SK-N-SH (cell line): ENCODE measurements around the gene TEX22. TPM values are rescaled to one million over a fixed set of nuclear protein-coding genes. Genes with fewer than 3 reads are reported as not detected.

Source experiments
- CTCF ChIA-PET: fragments of 300-600, 350-600 bp; formaldehyde crosslinking; extraction: SDS; loops from one replicate; lab custom pipeline; 2021; lab: Yijun Ruan, JAX
- POLR2A ChIA-PET: fragments of 350-600 bp; sonication (Branson Sonifier 250); formaldehyde crosslinking; extraction: SDS; loops from one replicate; lab custom pipeline; 2020; ENCODE audit warnings: antibody characterized with exemption, inconsistent platforms; lab: Yijun Ruan, JAX
- DNase-seq: peaks from one replicate; pipeline ENCODE4 v3.0.0; 2012
- H2AFZ ChIP-seq: fragments of 200-600 bp; sonication (generic); 2 replicates; pipeline ENCODE4 v1.8.1; 2016; ENCODE audit warnings: antibody characterized with exemption, mild to moderate bottlenecking, low read depth
- H3F3A ChIP-seq: fragments of 200-600 bp; sonication (generic); replicated peaks from 2 replicates; pipeline ENCODE3; 2016; ENCODE audit warnings: antibody characterized with exemption, mild to moderate bottlenecking; ENCODE audit not compliant: insufficient read depth
- H3K27ac ChIP-seq, 2 experiments: fragments of 200-500 bp in 1 of 2; fragments of 200-600 bp in 1 of 2; sonication (Bioruptor generic) in 1 of 2; sonication (generic), shearing (Covaris generic) in 1 of 2; 2 replicates each; pipeline versions ENCODE4 v1.5.1 to v1.6.1; 2014 to 2016; ENCODE audit warnings: low read depth in 2 of 2, inconsistent platforms in 1 of 2, low read length in 1 of 2, mild to moderate bottlenecking in 1 of 2, mixed read lengths in 1 of 2
- H3K27me3 ChIP-seq: fragments of 200-600 bp; sonication (generic), shearing (Covaris generic); 2 replicates; pipeline ENCODE4 v1.6.1; 2016; ENCODE audit warnings: mixed run types; ENCODE audit not compliant: insufficient read depth
- H3K36me3 ChIP-seq, 2 experiments: fragments of 200-500 bp in 1 of 2; fragments of 200-600 bp in 1 of 2; sonication (Bioruptor generic) in 1 of 2; sonication (generic) in 1 of 2; replicated peaks in 1 of 2; 2 replicates each; pipeline versions ENCODE3 to v1.5.1; 2014 to 2016; ENCODE audit warnings: low read length in 1 of 2, mild to moderate bottlenecking in 1 of 2; ENCODE audit not compliant: insufficient read depth in 2 of 2, control insufficient read depth in 1 of 2
- H3K4me1 ChIP-seq, 2 experiments: fragments of 200-500 bp in 1 of 2; fragments of 200-600 bp in 1 of 2; sonication (Bioruptor generic) in 1 of 2; sonication (generic), shearing (Covaris generic) in 1 of 2; 2 replicates each; pipeline versions ENCODE4 v1.5.1 to v1.6.1; 2014 to 2016; ENCODE audit warnings: low read depth in 1 of 2, low read length in 1 of 2, mixed run types in 1 of 2; ENCODE audit not compliant: insufficient read depth in 2 of 2, control insufficient read depth in 1 of 2
- H3K4me2 ChIP-seq: fragments of 200-600 bp; sonication (generic), shearing (Covaris generic); 2 replicates; pipeline ENCODE4 v1.6.1; 2017; ENCODE audit warnings: mixed run types
- H3K4me3 ChIP-seq, 2 experiments: fragments of 200-500 bp in 1 of 2; fragments of 200-600 bp in 1 of 2; sonication (Bioruptor generic) in 1 of 2; sonication (generic), shearing (Covaris generic) in 1 of 2; 2 replicates each; pipeline versions ENCODE4 v1.5.1 to v1.8.1; 2014 to 2016; ENCODE audit warnings: low read depth in 2 of 2, inconsistent platforms in 1 of 2, low read length in 1 of 2, mild to moderate bottlenecking in 1 of 2, mixed read lengths in 1 of 2, moderate library complexity in 1 of 2
- H3K79me2 ChIP-seq: fragments of 200-600 bp; sonication (generic); 2 replicates; pipeline ENCODE4 v1.8.1; 2017; ENCODE audit warnings: mild to moderate bottlenecking; ENCODE audit not compliant: insufficient read depth
- H3K9ac ChIP-seq: fragments of 200-600 bp; sonication (generic); 2 replicates; pipeline ENCODE4 v1.6.1; 2017; ENCODE audit warnings: mixed run types
- H3K9me2 ChIP-seq: fragments of 200-600 bp; sonication (generic); 2 replicates; pipeline ENCODE4 v1.6.1; 2017; ENCODE audit warnings: mixed run types
- H3K9me3 ChIP-seq: fragments of 200-600 bp; sonication (generic); 2 replicates; pipeline ENCODE4 v1.6.1; 2017; ENCODE audit warnings: mixed run types, mild to moderate bottlenecking, moderate library complexity
- H4K20me1 ChIP-seq: fragments of 200-600 bp; sonication (generic); 2 replicates; pipeline ENCODE4 v1.6.1; 2017; ENCODE audit warnings: mild to moderate bottlenecking, mixed run types; ENCODE audit not compliant: insufficient read depth
- EZH2phosphoT487 ChIP-seq: fragments of 200-600 bp; sonication (generic); IDR thresholded peaks from 2 replicates; pipeline ENCODE4 v1.6.1; 2017; ENCODE audit warnings: low read depth, mixed run types, mild to moderate bottlenecking, antibody characterized with exemption, moderate library complexity, borderline replicate concordance
- JUND ChIP-seq: IDR thresholded peaks from 2 replicates; pipeline ENCODE4 v1.4.0; 2012
- MEF2A ChIP-seq: IDR thresholded peaks from 2 replicates; pipeline ENCODE4 v1.4.0; 2012; ENCODE audit warnings: low read depth, borderline replicate concordance
- MXI1 ChIP-seq: IDR thresholded peaks from 2 replicates; pipeline ENCODE4 v1.6.1; 2012; ENCODE audit warnings: mild to moderate bottlenecking, low read depth, low read length, improper control_type of control experiment
- NFIC ChIP-seq: IDR thresholded peaks from 2 replicates; pipeline ENCODE4 v1.4.0; 2012; ENCODE audit warnings: borderline replicate concordance
- NRF1 ChIP-seq: IDR thresholded peaks from 2 replicates; pipeline ENCODE4 v1.6.1; 2012; ENCODE audit warnings: low read depth, mild to moderate bottlenecking, low read length
- RAD21 ChIP-seq: IDR thresholded peaks from 2 replicates; pipeline ENCODE4 v1.6.1; 2012; ENCODE audit warnings: mild to moderate bottlenecking, low read length
- RCOR1 ChIP-seq: fragments of 150-350 bp; IDR thresholded peaks from 2 replicates; pipeline ENCODE4 v1.6.1; 2017; ENCODE audit warnings: antibody characterized with exemption, low read length
- SIN3A ChIP-seq: IDR thresholded peaks from 2 replicates; pipeline ENCODE4 v1.6.1; 2012; ENCODE audit warnings: low read depth, mild to moderate bottlenecking, low read length, moderate library complexity, borderline replicate concordance
- SMC3 ChIP-seq: IDR thresholded peaks from 2 replicates; pipeline ENCODE4 v1.6.1; 2012; ENCODE audit warnings: low read depth, low read length, improper control_type of control experiment
- TAF1 ChIP-seq: IDR thresholded peaks from 2 replicates; pipeline ENCODE4 v1.6.1; 2012; ENCODE audit warnings: low read depth, mild to moderate bottlenecking, low read length, moderate library complexity, borderline replicate concordance
- YY1 ChIP-seq: IDR thresholded peaks from 2 replicates; pipeline ENCODE4 v1.4.0; 2012; ENCODE audit warnings: low read depth, mild to moderate bottlenecking
- WGBS: methylation state at CpG from one replicate; pipeline ENCODE4 v1.1.6; 2017; ENCODE audit warnings: low lambda C conversion rate; 5-methylcytosine and 5-hydroxymethylcytosine counted together
- polyA plus RNA-seq, 3 experiments: library from polyadenylated mRNA; depleted of rRNA; stranded (reverse); fragments of >200 nt; gene quantifications; 2 replicates each; pipeline ENCODE4 v1.2.3, GENCODE V29; 2012
- TF ChIP-seq, protein P1 (sequence below): IDR thresholded peaks from 2 replicates; pipeline ENCODE4 v1.6.1; 2012; ENCODE audit warnings: mild to moderate bottlenecking, low read depth, low read length, moderate library complexity
- TF ChIP-seq, protein P2 (sequence below): fragments of 150-350 bp; IDR thresholded peaks from 2 replicates; pipeline ENCODE4 v1.6.1; 2017; ENCODE audit warnings: antibody characterized with exemption, low read length, low read depth, borderline replicate concordance
- TF ChIP-seq, protein P3 (sequence below): IDR thresholded peaks from 2 replicates; pipeline ENCODE4; 2012
- TF ChIP-seq, protein P4 (sequence below): IDR thresholded peaks from 2 replicates; pipeline ENCODE4 v1.4.0; 2012; ENCODE audit warnings: low read depth
- TF ChIP-seq, protein P5 (sequence below): fragments of 150-350 bp; IDR thresholded peaks from 2 replicates; pipeline ENCODE4 v1.6.1; 2016; ENCODE audit warnings: mild to moderate bottlenecking, low read depth, low read length

Gene TEX22
- polyA plus RNA-seq, 1 of the 3 experiments (the other 2 are of a cell fraction) = 0.26 TPM

DNA sequence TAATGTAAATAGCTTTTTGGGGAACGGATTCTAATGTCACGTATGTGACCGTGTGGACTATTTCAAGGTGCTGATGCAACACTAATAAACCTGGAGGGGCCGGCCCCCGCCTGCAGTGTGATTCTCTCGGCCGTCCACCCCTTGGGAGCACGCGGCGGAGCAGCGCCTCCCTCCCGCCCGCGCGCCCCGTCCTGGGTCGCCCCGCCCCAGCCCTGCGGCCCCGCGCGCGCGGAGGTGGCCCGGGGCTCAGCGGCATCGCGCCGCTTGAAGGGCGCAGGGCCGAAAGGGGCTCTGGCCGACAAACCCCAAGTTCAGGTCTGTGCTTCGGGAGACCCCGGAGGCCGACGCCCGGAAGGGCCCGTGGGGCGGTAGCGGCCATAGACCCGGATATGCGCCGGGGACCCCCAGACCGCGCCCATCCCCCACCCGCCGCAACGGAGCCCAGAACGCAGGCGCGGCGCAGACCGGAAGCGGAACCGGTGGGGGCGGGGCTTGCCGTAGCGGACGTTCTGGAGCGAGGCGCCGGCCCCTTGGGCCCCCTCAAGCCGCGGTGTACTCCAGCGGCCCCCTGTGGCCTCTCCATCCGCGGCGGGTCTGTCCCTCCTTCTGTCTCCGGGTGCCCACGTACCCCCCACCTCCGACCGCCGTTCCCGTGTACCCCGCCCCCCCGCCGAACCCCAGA lies at the start of gene TEX22 (continued):
- TF ChIP-seq, protein P1, sequence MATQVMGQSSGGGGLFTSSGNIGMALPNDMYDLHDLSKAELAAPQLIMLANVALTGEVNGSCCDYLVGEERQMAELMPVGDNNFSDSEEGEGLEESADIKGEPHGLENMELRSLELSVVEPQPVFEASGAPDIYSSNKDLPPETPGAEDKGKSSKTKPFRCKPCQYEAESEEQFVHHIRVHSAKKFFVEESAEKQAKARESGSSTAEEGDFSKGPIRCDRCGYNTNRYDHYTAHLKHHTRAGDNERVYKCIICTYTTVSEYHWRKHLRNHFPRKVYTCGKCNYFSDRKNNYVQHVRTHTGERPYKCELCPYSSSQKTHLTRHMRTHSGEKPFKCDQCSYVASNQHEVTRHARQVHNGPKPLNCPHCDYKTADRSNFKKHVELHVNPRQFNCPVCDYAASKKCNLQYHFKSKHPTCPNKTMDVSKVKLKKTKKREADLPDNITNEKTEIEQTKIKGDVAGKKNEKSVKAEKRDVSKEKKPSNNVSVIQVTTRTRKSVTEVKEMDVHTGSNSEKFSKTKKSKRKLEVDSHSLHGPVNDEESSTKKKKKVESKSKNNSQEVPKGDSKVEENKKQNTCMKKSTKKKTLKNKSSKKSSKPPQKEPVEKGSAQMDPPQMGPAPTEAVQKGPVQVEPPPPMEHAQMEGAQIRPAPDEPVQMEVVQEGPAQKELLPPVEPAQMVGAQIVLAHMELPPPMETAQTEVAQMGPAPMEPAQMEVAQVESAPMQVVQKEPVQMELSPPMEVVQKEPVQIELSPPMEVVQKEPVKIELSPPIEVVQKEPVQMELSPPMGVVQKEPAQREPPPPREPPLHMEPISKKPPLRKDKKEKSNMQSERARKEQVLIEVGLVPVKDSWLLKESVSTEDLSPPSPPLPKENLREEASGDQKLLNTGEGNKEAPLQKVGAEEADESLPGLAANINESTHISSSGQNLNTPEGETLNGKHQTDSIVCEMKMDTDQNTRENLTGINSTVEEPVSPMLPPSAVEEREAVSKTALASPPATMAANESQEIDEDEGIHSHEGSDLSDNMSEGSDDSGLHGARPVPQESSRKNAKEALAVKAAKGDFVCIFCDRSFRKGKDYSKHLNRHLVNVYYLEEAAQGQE = peak; percentile 49; the same call in 1 of the 2 replicates
- TF ChIP-seq, protein P2, sequence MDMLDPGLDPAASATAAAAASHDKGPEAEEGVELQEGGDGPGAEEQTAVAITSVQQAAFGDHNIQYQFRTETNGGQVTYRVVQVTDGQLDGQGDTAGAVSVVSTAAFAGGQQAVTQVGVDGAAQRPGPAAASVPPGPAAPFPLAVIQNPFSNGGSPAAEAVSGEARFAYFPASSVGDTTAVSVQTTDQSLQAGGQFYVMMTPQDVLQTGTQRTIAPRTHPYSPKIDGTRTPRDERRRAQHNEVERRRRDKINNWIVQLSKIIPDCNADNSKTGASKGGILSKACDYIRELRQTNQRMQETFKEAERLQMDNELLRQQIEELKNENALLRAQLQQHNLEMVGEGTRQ = no peak
- peak; percentile 79 for TF ChIP-seq NRF1
- TF ChIP-seq JUND = no peak
- no peak for TF ChIP-seq EZH2phosphoT487
- TF ChIP-seq SIN3A = no peak
- TF ChIP-seq NFIC = no peak
- TF ChIP-seq MXI1 = peak; percentile 26; the same call in 1 of the 2 replicates
- TF ChIP-seq YY1 = 0 out of 2 replicates have a peak, but pooled peaks have one; percentile 41
- TF ChIP-seq RAD21 = no peak
- no peak for TF ChIP-seq MEF2A

DNA sequence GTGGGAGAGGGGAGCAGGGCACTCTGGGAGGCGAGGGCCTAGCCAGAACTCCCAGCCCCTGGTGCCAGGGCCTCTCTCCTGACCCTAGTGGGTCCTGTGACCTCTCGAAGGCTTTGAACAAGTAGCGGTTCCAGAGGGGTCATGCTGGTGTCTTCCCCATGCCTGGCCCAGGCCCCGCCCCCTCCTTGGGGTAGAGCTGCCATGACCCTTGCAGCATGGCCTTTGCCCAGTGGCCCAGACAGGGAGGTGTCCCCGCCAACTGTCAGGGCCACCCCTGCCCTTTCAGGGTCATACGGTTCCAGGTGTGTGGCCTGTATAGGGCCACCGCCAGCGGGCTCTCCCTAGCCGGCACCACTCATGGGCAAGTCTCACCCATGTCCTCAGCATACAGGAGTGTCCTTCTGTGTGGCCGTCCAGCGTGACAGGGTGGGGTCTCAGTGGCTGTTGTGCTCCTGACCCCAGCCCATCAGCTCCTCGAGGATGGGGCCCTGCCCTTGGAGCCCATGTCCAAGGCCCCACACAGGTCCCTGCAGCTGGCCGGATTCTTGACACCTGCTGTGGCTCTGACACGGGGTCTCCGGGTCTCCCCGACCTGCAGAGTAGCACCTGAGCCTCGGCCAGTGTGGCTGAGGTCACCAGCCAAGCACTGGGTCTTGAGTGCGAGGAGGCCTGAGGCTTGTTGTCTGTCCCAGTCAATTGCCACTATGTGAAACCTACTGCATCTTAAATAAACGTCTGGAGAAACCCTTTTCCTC lies 49.2 kb upstream of the TEX22 start:
- H3K27ac ChIP-seq = no peak overlapping the region
- H3K4me1 ChIP-seq = peaks cover 0 to 9% of the 10 kb centered on the region in 2 experiments; a peak in 1 of 4 replicates
- no peaks in the 10 kb centered on the region for H3K9me2 ChIP-seq
- no peak overlapping the region for H3K4me2 ChIP-seq
- H3K4me3 ChIP-seq = no peak overlapping the region
- TF ChIP-seq, protein P3, sequence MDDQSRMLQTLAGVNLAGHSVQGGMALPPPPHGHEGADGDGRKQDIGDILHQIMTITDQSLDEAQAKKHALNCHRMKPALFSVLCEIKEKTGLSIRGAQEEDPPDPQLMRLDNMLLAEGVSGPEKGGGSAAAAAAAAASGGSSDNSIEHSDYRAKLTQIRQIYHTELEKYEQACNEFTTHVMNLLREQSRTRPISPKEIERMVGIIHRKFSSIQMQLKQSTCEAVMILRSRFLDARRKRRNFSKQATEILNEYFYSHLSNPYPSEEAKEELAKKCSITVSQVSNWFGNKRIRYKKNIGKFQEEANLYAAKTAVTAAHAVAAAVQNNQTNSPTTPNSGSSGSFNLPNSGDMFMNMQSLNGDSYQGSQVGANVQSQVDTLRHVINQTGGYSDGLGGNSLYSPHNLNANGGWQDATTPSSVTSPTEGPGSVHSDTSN = no peak
- TF ChIP-seq, protein P4, sequence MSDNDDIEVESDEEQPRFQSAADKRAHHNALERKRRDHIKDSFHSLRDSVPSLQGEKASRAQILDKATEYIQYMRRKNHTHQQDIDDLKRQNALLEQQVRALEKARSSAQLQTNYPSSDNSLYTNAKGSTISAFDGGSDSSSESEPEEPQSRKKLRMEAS = no peak
- TF ChIP-seq RCOR1 (no peak), JUND (no peak), TAF1 (no peak), SMC3 (no peak), NRF1 (no peak), EZH2phosphoT487 (no peak), RAD21 (no peak)
- TF ChIP-seq, protein P2 = no peak
- TF ChIP-seq, protein P5, sequence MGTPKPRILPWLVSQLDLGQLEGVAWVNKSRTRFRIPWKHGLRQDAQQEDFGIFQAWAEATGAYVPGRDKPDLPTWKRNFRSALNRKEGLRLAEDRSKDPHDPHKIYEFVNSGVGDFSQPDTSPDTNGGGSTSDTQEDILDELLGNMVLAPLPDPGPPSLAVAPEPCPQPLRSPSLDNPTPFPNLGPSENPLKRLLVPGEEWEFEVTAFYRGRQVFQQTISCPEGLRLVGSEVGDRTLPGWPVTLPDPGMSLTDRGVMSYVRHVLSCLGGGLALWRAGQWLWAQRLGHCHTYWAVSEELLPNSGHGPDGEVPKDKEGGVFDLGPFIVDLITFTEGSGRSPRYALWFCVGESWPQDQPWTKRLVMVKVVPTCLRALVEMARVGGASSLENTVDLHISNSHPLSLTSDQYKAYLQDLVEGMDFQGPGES = no peak
- H3K9ac ChIP-seq = no peak overlapping the region
- H3F3A ChIP-seq = no peaks in the 10 kb centered on the region
- 96% methylated on average over 6 of the region's 19 CpGs for WGBS
- no peak overlapping the region for H2AFZ ChIP-seq
- no peaks in the 10 kb centered on the region for H3K27me3 ChIP-seq
- H4K20me1 ChIP-seq = peaks cover 12% of the 10 kb centered on the region
- DNase-seq = no peak
- POLR2A ChIA-PET = no interaction called here
- H3K9me3 ChIP-seq = peaks cover 9% of the 10 kb centered on the region; the same call in 1 of the 2 replicates
- CTCF ChIA-PET = interaction anchor here (0.6 to 1.2 kb wide), 4 partner anchors 67 to 181 kb away, joined by 3 to 4 read pairs (median 3); partner anchors contain the start of gene JAG2
- H3K36me3 ChIP-seq = no peaks in the 10 kb centered on the region
- H3K79me2 ChIP-seq = peaks cover 11% of the 10 kb centered on the region
